ENCODE results near the gene SCAMP4.

The SCAMP4 gene

GRCh38 chr19:1880611-1881392 is 24.4 kb upstream of the SCAMP4 start:
- no peak for TF ChIP-seq FOXP2 (optimal IDR thresholded peaks at IDR 0.05; ENCODE audit: borderline replicate concordance, extremely low read depth, extremely low read length, insufficient read depth)
- TF ChIP-seq TAF1 (IDR thresholded peaks at IDR 0.05; ENCODE audit: borderline replicate concordance, insufficient read depth, low read length) = no peak
- no peak for TF ChIP-seq SIN3A (IDR thresholded peaks at IDR 0.05; ENCODE audit: borderline replicate concordance, insufficient read depth, low read length)
- TF ChIP-seq REST (IDR thresholded peaks at IDR 0.05; ENCODE audit: insufficient read depth in 1 of 2, low read depth in 2 of 2, low read length in 2 of 2) = no peak
- TF ChIP-seq POLR2AphosphoS5 (IDR thresholded peaks at IDR 0.05; ENCODE audit: low read depth, low read length) = no peak

GRCh38 chr19:1882089-1882785 is 23.0 kb upstream of the SCAMP4 start:
- TF ChIP-seq SIN3A (IDR thresholded peaks at IDR 0.05; ENCODE audit: borderline replicate concordance, insufficient read depth, low read length) (0 out of 2 replicates have a peak, but pooled peaks have one; percentile 42), FOXP2 (optimal IDR thresholded peaks at IDR 0.05; ENCODE audit: borderline replicate concordance, extremely low read depth, extremely low read length, insufficient read depth) (no peak)

- TF ChIP-seq REST (IDR thresholded peaks at IDR 0.05; ENCODE audit: insufficient read depth in 1 of 2, low read depth in 2 of 2, low read length in 2 of 2) (no peak), SIN3A (IDR thresholded peaks at IDR 0.05; ENCODE audit: borderline replicate concordance, insufficient read depth, low read length) (no peak), POLR2AphosphoS5 (IDR thresholded peaks at IDR 0.05; ENCODE audit: low read depth, low read length) (no peak), TAF1 (IDR thresholded peaks at IDR 0.05; ENCODE audit: borderline replicate concordance, insufficient read depth, low read length) (no peak), FOXP2 (optimal IDR thresholded peaks at IDR 0.05; ENCODE audit: borderline replicate concordance, extremely low read depth, extremely low read length, insufficient read depth) (no peak)
These were observed 22.2 kb upstream of the SCAMP4 start for GRCh38 chr19:1882786-1883692.

GRCh38 chr19:1883784-1884183 is 21.4 kb upstream of the SCAMP4 start:
- no peak for TF ChIP-seq FOXP2 (optimal IDR thresholded peaks at IDR 0.05; ENCODE audit: borderline replicate concordance, extremely low read depth, extremely low read length, insufficient read depth)
- no peak for TF ChIP-seq TAF1 (IDR thresholded peaks at IDR 0.05; ENCODE audit: borderline replicate concordance, insufficient read depth, low read length)
- no peak for TF ChIP-seq SIN3A (IDR thresholded peaks at IDR 0.05; ENCODE audit: borderline replicate concordance, insufficient read depth, low read length)
- no peak for TF ChIP-seq REST (IDR thresholded peaks at IDR 0.05; ENCODE audit: insufficient read depth in 1 of 2, low read depth in 2 of 2, low read length in 2 of 2)
- no peak for TF ChIP-seq POLR2AphosphoS5 (IDR thresholded peaks at IDR 0.05; ENCODE audit: low read depth, low read length)

- TF ChIP-seq REST (IDR thresholded peaks at IDR 0.05; ENCODE audit: insufficient read depth in 1 of 2, low read depth in 2 of 2, low read length in 2 of 2) (no peak), TAF1 (IDR thresholded peaks at IDR 0.05; ENCODE audit: borderline replicate concordance, insufficient read depth, low read length) (no peak), POLR2AphosphoS5 (IDR thresholded peaks at IDR 0.05; ENCODE audit: low read depth, low read length) (no peak), SIN3A (IDR thresholded peaks at IDR 0.05; ENCODE audit: borderline replicate concordance, insufficient read depth, low read length) (no peak), FOXP2 (optimal IDR thresholded peaks at IDR 0.05; ENCODE audit: borderline replicate concordance, extremely low read depth, extremely low read length, insufficient read depth) (no peak)
These were observed 20.9 kb upstream of the SCAMP4 start for GRCh38 chr19:1884291-1884718.
